HCT116 (cell line): ENCODE measurements around the gene FMNL1. TPM values are rescaled to one million over a fixed set of nuclear protein-coding genes. Genes with fewer than 3 reads are reported as not detected.

Source experiments
- ATAC-seq: fragments of 200-7000 bp; cut with Tn5 transposase; 2 replicates; pipeline ENCODE4 v1.9.1; 2020; ENCODE audit warnings: mild to moderate bottlenecking, moderate library complexity
- BruUV-seq: library from RNA; stranded (reverse); fragments of 400-500 nt; replicated peaks from 2 replicates; lab custom pipeline; 2021; lab: Mats Ljungman, UMichigan
- CTCF ChIA-PET: fragments of 300-600 bp; sonication (Branson Sonifier 250); formaldehyde crosslinking; loops from one replicate; lab custom pipeline; 2021; ENCODE audit warnings: antibody characterized with exemption; lab: Charles Lee
- POLR2A ChIA-PET: fragments of 300-600, 350-600 bp; sonication (Branson Sonifier 250); formaldehyde crosslinking; loops from one replicate; lab custom pipeline; 2021; ENCODE audit warnings: antibody characterized with exemption; lab: Charles Lee
- RAD21 ChIA-PET, 2 experiments: fragments of 300-600 bp; sonication (Branson Sonifier 250); formaldehyde crosslinking; loops; one replicate each; lab custom pipeline; 2023; ENCODE audit warnings: low total read pairs in 2 of 2; ENCODE audit not compliant: uncharacterized antibody in 2 of 2, unreplicated experiment in 2 of 2, low non-redundant PET in 1 of 2; lab: Charles Lee
- DNase-seq: peaks from one replicate; pipeline ENCODE4 v3.0.0-alpha.2; 2010; ENCODE audit warnings: low read depth, low spot score
- H2AFZ ChIP-seq: fragments of 200-600 bp; shearing (Covaris generic), sonication (generic); 2 replicates; pipeline ENCODE4 v1.6.1; 2017; ENCODE audit warnings: low read depth, mixed run types, mixed read lengths, antibody characterized with exemption, low read length; ENCODE audit not compliant: poor library complexity, severe bottlenecking
- H3K27ac ChIP-seq: 2 replicates; pipeline ENCODE4 v1.5.1; 2012; ENCODE audit warnings: low read depth, low read length
- H3K27me3 ChIP-seq: fragments of 200-600 bp; sonication (generic); 2 replicates; pipeline ENCODE4 v1.6.1; 2016; ENCODE audit warnings: mixed run types, low read length, mixed read lengths; ENCODE audit not compliant: insufficient read depth
- H3K36me3 ChIP-seq, 2 experiments: fragments of 200-500 bp in 1 of 2; fragments of 200-600 bp in 1 of 2; sonication (Bioruptor generic) in 1 of 2; sonication (generic) in 1 of 2; 2 replicates each; pipeline versions ENCODE4 v1.5.1 to v1.6.1; 2014 to 2016; ENCODE audit warnings: low read length in 2 of 2, inconsistent platforms in 1 of 2, mixed read lengths in 1 of 2, mixed run types in 1 of 2; ENCODE audit not compliant: insufficient read depth in 2 of 2, control insufficient read depth in 1 of 2
- H3K4me1 ChIP-seq, 2 experiments: fragments of 200-600 bp in 1 of 2; sonication (generic) in 1 of 2; 2 replicates each; pipeline versions ENCODE4 v1.5.1 to v1.6.1; 2012 to 2017; ENCODE audit warnings: low read length in 2 of 2, inconsistent platforms in 1 of 2, mild to moderate bottlenecking in 1 of 2, mixed read lengths in 1 of 2, mixed run types in 1 of 2, moderate library complexity in 1 of 2; ENCODE audit not compliant: insufficient read depth in 2 of 2, control insufficient read depth in 1 of 2
- H3K4me2 ChIP-seq: fragments of 200-600 bp; sonication (generic); 2 replicates; pipeline ENCODE4 v1.6.1; 2017; ENCODE audit warnings: mixed run types, low read length, mixed read lengths
- H3K4me3 ChIP-seq, 2 experiments: fragments of 200-600 bp in 1 of 2; sonication (generic) in 1 of 2; replicated peaks in 1 of 2; 2 replicates each; pipeline ENCODE4 v1.5.1; 2011 to 2016; ENCODE audit warnings: low read length in 2 of 2, control low read depth in 1 of 2, low read depth in 1 of 2, mild to moderate bottlenecking in 1 of 2, mixed read lengths in 1 of 2, mixed run types in 1 of 2
- H3K79me2 ChIP-seq: fragments of 200-600 bp; sonication (generic); 2 replicates; pipeline ENCODE4 v1.6.1; 2017; ENCODE audit warnings: mild to moderate bottlenecking, mixed run types, low read length, moderate library complexity, mixed read lengths; ENCODE audit not compliant: insufficient read depth
- H3K9ac ChIP-seq: fragments of 200-600 bp; sonication (generic); 2 replicates; pipeline ENCODE4 v1.6.1; 2016; ENCODE audit warnings: low read length, mixed read lengths
- H3K9me2 ChIP-seq: fragments of 200-600 bp; sonication (generic), shearing (Covaris generic); 2 replicates; pipeline ENCODE4 v1.6.1; 2017; ENCODE audit warnings: mixed run types, mild to moderate bottlenecking, moderate library complexity; ENCODE audit not compliant: insufficient read depth
- H3K9me3 ChIP-seq, 2 experiments: fragments of 200-500 bp in 1 of 2; fragments of 200-600 bp in 1 of 2; sonication (Bioruptor generic) in 1 of 2; sonication (generic) in 1 of 2; 2 replicates each; pipeline ENCODE4 v1.6.1; 2014 to 2017; ENCODE audit warnings: low read length in 2 of 2, mixed read lengths in 2 of 2, inconsistent platforms in 1 of 2, low read depth in 1 of 2, mild to moderate bottlenecking in 1 of 2, mixed run types in 1 of 2, moderate library complexity in 1 of 2; ENCODE audit not compliant: control insufficient read depth in 1 of 2, insufficient read depth in 1 of 2
- H4K20me1 ChIP-seq: fragments of 200-600 bp; sonication (generic), shearing (Covaris generic); 2 replicates; pipeline ENCODE4 v1.6.1; 2017; ENCODE audit warnings: mixed run types, mild to moderate bottlenecking, moderate library complexity; ENCODE audit not compliant: insufficient read depth
- ATF3 ChIP-seq: IDR thresholded peaks from 2 replicates; pipeline ENCODE4 v1.6.1; 2012
- CBX3 ChIP-seq: IDR thresholded peaks from 2 replicates; pipeline ENCODE4 v1.6.1; 2012; ENCODE audit warnings: low read depth
- CEBPB ChIP-seq: IDR thresholded peaks from 2 replicates; pipeline ENCODE4 v1.6.1; 2012; ENCODE audit warnings: low read depth
- CTCF ChIP-seq, 3 experiments: fragments of 200-600 bp in 1 of 3; sonication (generic) in 1 of 3; IDR thresholded peaks in 2 of 3; conservative IDR thresholded peaks in 1 of 3; 2 replicates each; pipeline ENCODE4 v1.5.1; 2012 to 2017; ENCODE audit warnings: low read depth in 2 of 3, low read length in 2 of 3, antibody characterized with exemption in 1 of 3, borderline replicate concordance in 1 of 3, control low read depth in 1 of 3, mild to moderate bottlenecking in 1 of 3, mixed read lengths in 1 of 3, mixed run types in 1 of 3, moderate library complexity in 1 of 3; ENCODE audit not compliant: insufficient read depth in 1 of 3
- EGR1 ChIP-seq: IDR thresholded peaks from 2 replicates; pipeline ENCODE4 v1.6.1; 2012; ENCODE audit warnings: low read depth
- ELF1 ChIP-seq: IDR thresholded peaks from 2 replicates; pipeline ENCODE4 v1.6.1; 2012; ENCODE audit warnings: low read depth, borderline replicate concordance
- JUND ChIP-seq: IDR thresholded peaks from 2 replicates; pipeline ENCODE4 v1.6.1; 2012
- POLR2A ChIP-seq: IDR thresholded peaks from 2 replicates; pipeline ENCODE4 v1.7.0; 2011; ENCODE audit warnings: borderline replicate concordance; ENCODE audit not compliant: insufficient read depth, insufficient read length; ENCODE audit errors: extremely low read depth
- POLR2AphosphoS5 ChIP-seq: IDR thresholded peaks from 2 replicates; pipeline ENCODE4 v1.6.1; 2011; ENCODE audit warnings: mild to moderate bottlenecking, low read depth, low read length, moderate library complexity
- RAD21 ChIP-seq: IDR thresholded peaks from 2 replicates; pipeline ENCODE4 v1.6.1; 2012; ENCODE audit warnings: low read depth, mild to moderate bottlenecking
- SIN3A ChIP-seq: IDR thresholded peaks from 2 replicates; pipeline ENCODE4 v1.6.1; 2012; ENCODE audit warnings: low read depth
- TCF7L2 ChIP-seq: IDR thresholded peaks from 2 replicates; pipeline ENCODE4 v1.7.0; 2011; ENCODE audit warnings: borderline replicate concordance, inconsistent platforms; ENCODE audit not compliant: insufficient read depth, insufficient read length; ENCODE audit errors: extremely low read depth
- ZBTB33 ChIP-seq: IDR thresholded peaks from 2 replicates; pipeline ENCODE4 v1.6.1; 2011; ENCODE audit warnings: mild to moderate bottlenecking, low read length, moderate library complexity; ENCODE audit not compliant: insufficient replicate concordance; ENCODE audit errors: extremely low read depth
- ZFX ChIP-seq: fragments of 450-650 bp; IDR thresholded peaks from 2 replicates; pipeline ENCODE4 v1.6.1; 2017
- ZNF274 ChIP-seq: fragments of 200-500 bp; sonication (Bioruptor generic); IDR thresholded peaks from 2 replicates; pipeline ENCODE4 v1.6.1; 2014; ENCODE audit warnings: mild to moderate bottlenecking, low read depth, low read length, inconsistent platforms
- intact Hi-C: fragments of 100-400 bp; cut with micrococcal nuclease; formaldehyde crosslinking; loops from 2 replicates; pipeline ENCODE4 v1.10.0; 2022
- total RNA-seq: library from RNA; stranded (reverse); gene quantifications from one replicate; pipeline ENCODE4 v1.2.1, GENCODE V29; 2021; ENCODE audit not compliant: unreplicated experiment

Gene FMNL1
- total RNA-seq, 1 experiment from 2014 or later, result 8.2 TPM

- Histone ChIP-seq H4K20me1 (no peaks in the 10 kb centered on the region), H3K9me2 (no peaks in the 10 kb centered on the region), H3K4me3 (no peak overlapping the region), H2AFZ (no peak overlapping the region), H3K27me3 (no peaks in the 10 kb centered on the region), H3K4me2 (no peak overlapping the region), H3K79me2 (no peaks in the 10 kb centered on the region), H3K27ac (no peak overlapping the region), H3K4me1 (peaks cover 2% of the 10 kb centered on the region in 2 experiments; a peak in 3 of 4 replicates), H3K36me3 (no peaks in the 10 kb centered on the region), H3K9ac (no peak overlapping the region), H3K9me3 (no peaks in the 10 kb centered on the region)
- no TSS peak for BruUV-seq
- ChIA-PET CTCF (interaction anchor here (1.4 kb wide), 1 partner anchor 10 kb away, joined by 3 read pairs; no protein-coding TSS in a partner anchor), RAD21 (no interaction called here), POLR2A (no interaction called here)
- DNase-seq (no peak), ATAC-seq (no peak)
- intact Hi-C loops, result no loop called here
- TF ChIP-seq ATF3 (no peak), RAD21 (no peak), CEBPB (no peak), ELF1 (no peak), CBX3 (no peak), CTCF (IDR thresholded peaks at IDR 0.05 in 2 of 3, conservative IDR thresholded peaks at IDR 0.05 in 1 of 3; ENCODE audit: borderline replicate concordance in 1 of 3, insufficient read depth in 1 of 3, low read depth in 2 of 3, low read length in 2 of 3) (no peak), TCF7L2 (no peak), JUND (no peak), POLR2AphosphoS5 (no peak), ZFX (no peak), ZBTB33 (no peak), POLR2A (no peak), EGR1 (no peak), SIN3A (no peak), ZNF274 (no peak)
These were observed 19.8 kb downstream of the FMNL1 start for GRCh38 chr17:45241328-45242028.
